SK-N-SH (cell line): ENCODE measurements around the gene TBL1X.

Experiments
- GABPA ChIP-seq: IDR thresholded peaks from 2 replicates; pipeline ENCODE4 v1.4.0; 2012; ENCODE audit warnings: low read depth, mild to moderate bottlenecking
- JUND ChIP-seq: IDR thresholded peaks from 2 replicates; pipeline ENCODE4 v1.4.0; 2012
- RCOR1 ChIP-seq: fragments of 150-350 bp; IDR thresholded peaks from 2 replicates; pipeline ENCODE4 v1.6.1; 2017; ENCODE audit warnings: antibody characterized with exemption, low read length
- TCF12 ChIP-seq: IDR thresholded peaks from 2 replicates; pipeline ENCODE4 v1.4.0; 2012
- TF ChIP-seq, protein P1 (sequence below): fragments of 200-600 bp; sonication (generic); IDR thresholded peaks from 2 replicates; pipeline ENCODE4 v1.6.1; 2017; ENCODE audit warnings: antibody characterized with exemption, mild to moderate bottlenecking, moderate library complexity
- TF ChIP-seq, protein P2 (sequence below): IDR thresholded peaks from 2 replicates; pipeline ENCODE4 v1.4.0; 2012; ENCODE audit warnings: low read depth, borderline replicate concordance
- TF ChIP-seq, protein P3 (sequence below): IDR thresholded peaks from 2 replicates; pipeline ENCODE4; 2012
- TF ChIP-seq, protein P4 (sequence below): IDR thresholded peaks from 2 replicates; pipeline ENCODE4 v1.4.0; 2012; ENCODE audit warnings: low read depth

DNA sequence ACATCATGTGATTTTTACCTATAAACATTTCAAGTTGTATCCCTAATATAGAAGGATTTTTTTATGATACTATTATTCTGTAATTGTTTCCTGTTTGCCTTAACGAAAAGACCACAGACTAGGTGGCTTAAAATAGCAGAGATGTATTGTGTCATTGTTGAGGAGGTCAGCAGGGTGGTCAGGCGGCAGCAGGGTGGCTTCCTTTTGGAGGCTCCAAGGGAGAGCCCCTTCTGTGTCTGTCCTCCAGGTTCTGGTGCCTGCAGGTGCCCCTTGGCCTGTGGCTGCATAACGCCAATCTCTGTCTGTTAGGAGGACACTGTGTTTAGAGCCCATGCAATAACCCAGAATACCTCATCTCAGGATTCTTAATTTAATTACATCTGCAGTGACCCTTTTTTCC is 118.1 kb downstream of the TBL1X start:
- TF ChIP-seq, protein P1, sequence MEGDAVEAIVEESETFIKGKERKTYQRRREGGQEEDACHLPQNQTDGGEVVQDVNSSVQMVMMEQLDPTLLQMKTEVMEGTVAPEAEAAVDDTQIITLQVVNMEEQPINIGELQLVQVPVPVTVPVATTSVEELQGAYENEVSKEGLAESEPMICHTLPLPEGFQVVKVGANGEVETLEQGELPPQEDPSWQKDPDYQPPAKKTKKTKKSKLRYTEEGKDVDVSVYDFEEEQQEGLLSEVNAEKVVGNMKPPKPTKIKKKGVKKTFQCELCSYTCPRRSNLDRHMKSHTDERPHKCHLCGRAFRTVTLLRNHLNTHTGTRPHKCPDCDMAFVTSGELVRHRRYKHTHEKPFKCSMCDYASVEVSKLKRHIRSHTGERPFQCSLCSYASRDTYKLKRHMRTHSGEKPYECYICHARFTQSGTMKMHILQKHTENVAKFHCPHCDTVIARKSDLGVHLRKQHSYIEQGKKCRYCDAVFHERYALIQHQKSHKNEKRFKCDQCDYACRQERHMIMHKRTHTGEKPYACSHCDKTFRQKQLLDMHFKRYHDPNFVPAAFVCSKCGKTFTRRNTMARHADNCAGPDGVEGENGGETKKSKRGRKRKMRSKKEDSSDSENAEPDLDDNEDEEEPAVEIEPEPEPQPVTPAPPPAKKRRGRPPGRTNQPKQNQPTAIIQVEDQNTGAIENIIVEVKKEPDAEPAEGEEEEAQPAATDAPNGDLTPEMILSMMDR, result no peak
- TF ChIP-seq TCF12 (no peak), GABPA (no peak), RCOR1 (no peak), JUND (no peak)
- TF ChIP-seq, protein P2, sequence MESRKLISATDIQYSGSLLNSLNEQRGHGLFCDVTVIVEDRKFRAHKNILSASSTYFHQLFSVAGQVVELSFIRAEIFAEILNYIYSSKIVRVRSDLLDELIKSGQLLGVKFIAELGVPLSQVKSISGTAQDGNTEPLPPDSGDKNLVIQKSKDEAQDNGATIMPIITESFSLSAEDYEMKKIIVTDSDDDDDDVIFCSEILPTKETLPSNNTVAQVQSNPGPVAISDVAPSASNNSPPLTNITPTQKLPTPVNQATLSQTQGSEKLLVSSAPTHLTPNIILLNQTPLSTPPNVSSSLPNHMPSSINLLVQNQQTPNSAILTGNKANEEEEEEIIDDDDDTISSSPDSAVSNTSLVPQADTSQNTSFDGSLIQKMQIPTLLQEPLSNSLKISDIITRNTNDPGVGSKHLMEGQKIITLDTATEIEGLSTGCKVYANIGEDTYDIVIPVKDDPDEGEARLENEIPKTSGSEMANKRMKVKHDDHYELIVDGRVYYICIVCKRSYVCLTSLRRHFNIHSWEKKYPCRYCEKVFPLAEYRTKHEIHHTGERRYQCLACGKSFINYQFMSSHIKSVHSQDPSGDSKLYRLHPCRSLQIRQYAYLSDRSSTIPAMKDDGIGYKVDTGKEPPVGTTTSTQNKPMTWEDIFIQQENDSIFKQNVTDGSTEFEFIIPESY, result no peak
- TF ChIP-seq, protein P3, sequence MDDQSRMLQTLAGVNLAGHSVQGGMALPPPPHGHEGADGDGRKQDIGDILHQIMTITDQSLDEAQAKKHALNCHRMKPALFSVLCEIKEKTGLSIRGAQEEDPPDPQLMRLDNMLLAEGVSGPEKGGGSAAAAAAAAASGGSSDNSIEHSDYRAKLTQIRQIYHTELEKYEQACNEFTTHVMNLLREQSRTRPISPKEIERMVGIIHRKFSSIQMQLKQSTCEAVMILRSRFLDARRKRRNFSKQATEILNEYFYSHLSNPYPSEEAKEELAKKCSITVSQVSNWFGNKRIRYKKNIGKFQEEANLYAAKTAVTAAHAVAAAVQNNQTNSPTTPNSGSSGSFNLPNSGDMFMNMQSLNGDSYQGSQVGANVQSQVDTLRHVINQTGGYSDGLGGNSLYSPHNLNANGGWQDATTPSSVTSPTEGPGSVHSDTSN, result no peak
- TF ChIP-seq, protein P4, sequence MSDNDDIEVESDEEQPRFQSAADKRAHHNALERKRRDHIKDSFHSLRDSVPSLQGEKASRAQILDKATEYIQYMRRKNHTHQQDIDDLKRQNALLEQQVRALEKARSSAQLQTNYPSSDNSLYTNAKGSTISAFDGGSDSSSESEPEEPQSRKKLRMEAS, result no peak
